ENCODE measurements around the gene FOXO3.

DNA sequence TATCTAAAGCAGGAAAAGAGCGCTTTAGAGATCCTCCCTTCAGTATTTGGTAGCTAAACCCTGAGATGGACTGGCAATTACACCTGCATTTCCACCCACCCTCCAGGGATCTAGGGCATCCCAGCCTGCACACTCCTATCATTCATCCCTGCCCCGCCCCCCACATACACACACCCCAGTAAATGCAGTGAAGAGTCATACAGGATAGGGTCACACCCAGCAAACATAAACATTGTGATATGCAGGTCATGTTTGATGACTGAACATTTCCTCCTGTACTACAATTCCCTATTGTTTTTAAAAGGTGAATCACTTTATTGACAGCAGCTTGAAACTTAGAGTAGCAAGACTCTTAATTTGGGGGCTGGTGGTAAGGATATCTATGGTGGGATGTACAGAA lies 112.9 kb downstream of the FOXO3 start:
- no peak for TF ChIP-seq RAD21 (IDR thresholded peaks at IDR 0.05 in 1 of 2, conservative IDR thresholded peaks at IDR 0.05 in 1 of 2; ENCODE audit: low read depth in 2 of 2, low read length in 2 of 2)
- no peak for TF ChIP-seq EP300 (IDR thresholded peaks at IDR 0.05; ENCODE audit: borderline replicate concordance in 1 of 2, low read depth in 2 of 2, low read length in 2 of 2)
